NB4 (cell line): Measurements from ENCODE around the gene ASB5.

Experiments
- MAX ChIP-seq: IDR thresholded peaks from 2 replicates; pipeline ENCODE4 v1.6.1; 2011; ENCODE audit warnings: low read depth, low read length
- POLR2A ChIP-seq: IDR thresholded peaks from 2 replicates; pipeline ENCODE4 v1.6.1; 2011; ENCODE audit warnings: mild to moderate bottlenecking; ENCODE audit not compliant: insufficient read length; ENCODE audit errors: extremely low read depth
- TF ChIP-seq, protein P1 (sequence below): IDR thresholded peaks from one replicate; pipeline ENCODE4 v1.5.1; 2012; ENCODE audit warnings: low read depth, low read length

- TF ChIP-seq, protein P1, sequence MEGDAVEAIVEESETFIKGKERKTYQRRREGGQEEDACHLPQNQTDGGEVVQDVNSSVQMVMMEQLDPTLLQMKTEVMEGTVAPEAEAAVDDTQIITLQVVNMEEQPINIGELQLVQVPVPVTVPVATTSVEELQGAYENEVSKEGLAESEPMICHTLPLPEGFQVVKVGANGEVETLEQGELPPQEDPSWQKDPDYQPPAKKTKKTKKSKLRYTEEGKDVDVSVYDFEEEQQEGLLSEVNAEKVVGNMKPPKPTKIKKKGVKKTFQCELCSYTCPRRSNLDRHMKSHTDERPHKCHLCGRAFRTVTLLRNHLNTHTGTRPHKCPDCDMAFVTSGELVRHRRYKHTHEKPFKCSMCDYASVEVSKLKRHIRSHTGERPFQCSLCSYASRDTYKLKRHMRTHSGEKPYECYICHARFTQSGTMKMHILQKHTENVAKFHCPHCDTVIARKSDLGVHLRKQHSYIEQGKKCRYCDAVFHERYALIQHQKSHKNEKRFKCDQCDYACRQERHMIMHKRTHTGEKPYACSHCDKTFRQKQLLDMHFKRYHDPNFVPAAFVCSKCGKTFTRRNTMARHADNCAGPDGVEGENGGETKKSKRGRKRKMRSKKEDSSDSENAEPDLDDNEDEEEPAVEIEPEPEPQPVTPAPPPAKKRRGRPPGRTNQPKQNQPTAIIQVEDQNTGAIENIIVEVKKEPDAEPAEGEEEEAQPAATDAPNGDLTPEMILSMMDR = no peak
- TF ChIP-seq POLR2A = no peak
- TF ChIP-seq MAX = no peak
These were observed 12.1 kb downstream of the ASB5 start for GRCh38 chr4:176256921-176257320.
